GM19328 (cell line): ENCODE results near the gene EML1.

Source experiments
- ATAC-seq: cut with Tn5 transposase; IDR thresholded peaks from one replicate; pipeline ENCODE4 v1.9.1; 2021; ENCODE audit warnings: mild to moderate bottlenecking, moderate library complexity; ENCODE audit not compliant: unreplicated experiment

The EML1 gene

GRCh38 chr14:99793213-99794150 is at the start of gene EML1:
Gene EML1 (plus strand): TSS chr14:99793413. CDS start chr14:99793477, 64 bp downstream.
- ATAC-seq = peak; percentile 93

- no peak for ATAC-seq
Measured at GRCh38 chr14:99744199-99744872, 48.9 kb upstream of the EML1 start.

GRCh38 chr14:99744873-99745224 is 48.4 kb upstream of the EML1 start:
- ATAC-seq = no peak

- ATAC-seq = no peak
Measured at GRCh38 chr14:99745307-99745951, 47.8 kb upstream of the EML1 start.

- no peak for ATAC-seq
Measured at GRCh38 chr14:99747167-99747566, 46.0 kb upstream of the EML1 start.

- ATAC-seq = no peak
Measured at GRCh38 chr14:99747582-99748330, 45.5 kb upstream of the EML1 start.

- no peak for ATAC-seq
Measured at GRCh38 chr14:99748529-99748928, 44.7 kb upstream of the EML1 start.

- no peak for ATAC-seq
Measured at GRCh38 chr14:99749142-99749541, 44.1 kb upstream of the EML1 start.

- ATAC-seq = no peak
Measured at GRCh38 chr14:99749763-99750715, 43.2 kb upstream of the EML1 start.

- no peak for ATAC-seq
Measured at GRCh38 chr14:99750746-99751450, 42.3 kb upstream of the EML1 start.

- no peak for ATAC-seq
Measured at GRCh38 chr14:99751539-99752485, 41.4 kb upstream of the EML1 start.

GRCh38 chr14:99752486-99753121 is 40.6 kb upstream of the EML1 start:
- no peak for ATAC-seq

- ATAC-seq = no peak
Measured at GRCh38 chr14:99753225-99754140, 39.7 kb upstream of the EML1 start.

- ATAC-seq = no peak
Measured at GRCh38 chr14:99754141-99755067, 38.8 kb upstream of the EML1 start.

- ATAC-seq = no peak
Measured at GRCh38 chr14:99755068-99755405, 38.2 kb upstream of the EML1 start.
